ENCODE results near the gene TPRX1.
"Not testable (repeated sequence)": the region's sequence is repeated elsewhere in the genome, so short reads cannot be mapped to it uniquely, and the experiment has no call there.

TPRX1 gene

DNA sequence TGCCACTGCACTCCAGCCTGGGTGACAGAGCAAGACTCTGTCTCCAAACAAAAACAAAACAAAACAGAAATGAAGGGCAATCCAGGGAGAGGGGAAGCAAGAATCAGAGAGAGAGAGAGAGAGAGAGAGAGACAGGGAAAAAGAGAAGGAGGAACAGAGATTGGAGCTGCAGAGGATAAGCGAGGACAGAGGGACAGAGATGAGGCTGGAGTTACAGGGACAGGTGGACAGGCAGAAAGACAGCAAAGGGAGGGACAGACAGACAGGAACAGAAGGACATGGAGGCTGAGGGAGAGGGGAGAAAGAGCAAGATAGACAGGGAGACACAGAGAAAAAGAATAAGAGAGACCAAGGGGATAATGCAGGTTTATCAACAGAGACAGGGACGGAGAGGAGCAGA is 16.1 kb upstream of the TPRX1 start:
- TF ChIP-seq POLR2A (IDR thresholded peaks at IDR 0.05; ENCODE audit: extremely low read depth, insufficient read length) (no peak), MYC (IDR thresholded peaks at IDR 0.05; ENCODE audit: low read depth, low read length) (no peak)
- TF ChIP-seq, protein P1, sequence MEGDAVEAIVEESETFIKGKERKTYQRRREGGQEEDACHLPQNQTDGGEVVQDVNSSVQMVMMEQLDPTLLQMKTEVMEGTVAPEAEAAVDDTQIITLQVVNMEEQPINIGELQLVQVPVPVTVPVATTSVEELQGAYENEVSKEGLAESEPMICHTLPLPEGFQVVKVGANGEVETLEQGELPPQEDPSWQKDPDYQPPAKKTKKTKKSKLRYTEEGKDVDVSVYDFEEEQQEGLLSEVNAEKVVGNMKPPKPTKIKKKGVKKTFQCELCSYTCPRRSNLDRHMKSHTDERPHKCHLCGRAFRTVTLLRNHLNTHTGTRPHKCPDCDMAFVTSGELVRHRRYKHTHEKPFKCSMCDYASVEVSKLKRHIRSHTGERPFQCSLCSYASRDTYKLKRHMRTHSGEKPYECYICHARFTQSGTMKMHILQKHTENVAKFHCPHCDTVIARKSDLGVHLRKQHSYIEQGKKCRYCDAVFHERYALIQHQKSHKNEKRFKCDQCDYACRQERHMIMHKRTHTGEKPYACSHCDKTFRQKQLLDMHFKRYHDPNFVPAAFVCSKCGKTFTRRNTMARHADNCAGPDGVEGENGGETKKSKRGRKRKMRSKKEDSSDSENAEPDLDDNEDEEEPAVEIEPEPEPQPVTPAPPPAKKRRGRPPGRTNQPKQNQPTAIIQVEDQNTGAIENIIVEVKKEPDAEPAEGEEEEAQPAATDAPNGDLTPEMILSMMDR (IDR thresholded peaks at IDR 0.05; ENCODE audit: low read depth, low read length), result no peak
- TF ChIP-seq, protein P2, sequence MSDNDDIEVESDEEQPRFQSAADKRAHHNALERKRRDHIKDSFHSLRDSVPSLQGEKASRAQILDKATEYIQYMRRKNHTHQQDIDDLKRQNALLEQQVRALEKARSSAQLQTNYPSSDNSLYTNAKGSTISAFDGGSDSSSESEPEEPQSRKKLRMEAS (IDR thresholded peaks at IDR 0.05; ENCODE audit: low read depth, low read length), result no peak
- DNase-seq (ENCODE audit: low read depth), result no peak
- H3K4me3 ChIP-seq (ENCODE audit: low read depth, low read length), result no peak overlapping the region

DNA sequence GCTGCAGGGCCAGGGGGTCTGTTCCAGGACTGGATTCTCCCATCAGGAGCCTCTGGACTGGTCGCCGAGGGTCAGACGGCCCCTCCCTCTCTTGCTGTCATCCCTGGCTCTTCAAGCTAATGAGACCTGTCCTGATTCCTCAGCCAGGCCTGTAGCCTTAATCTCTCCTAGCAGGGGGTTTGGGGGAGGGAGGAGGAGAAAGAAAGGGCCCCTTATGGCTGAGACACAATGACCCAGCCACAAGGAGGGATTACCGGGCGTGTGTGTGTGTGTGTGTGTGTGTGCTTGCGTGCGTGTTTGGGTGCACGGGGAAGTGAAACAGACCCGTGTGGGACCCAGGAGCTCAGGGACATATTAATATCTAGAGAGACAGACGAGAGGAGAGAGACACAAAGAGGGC is 15.5 kb upstream of the TPRX1 start:
- no peak overlapping the region for H3K4me3 ChIP-seq (ENCODE audit: low read depth, low read length)

DNA sequence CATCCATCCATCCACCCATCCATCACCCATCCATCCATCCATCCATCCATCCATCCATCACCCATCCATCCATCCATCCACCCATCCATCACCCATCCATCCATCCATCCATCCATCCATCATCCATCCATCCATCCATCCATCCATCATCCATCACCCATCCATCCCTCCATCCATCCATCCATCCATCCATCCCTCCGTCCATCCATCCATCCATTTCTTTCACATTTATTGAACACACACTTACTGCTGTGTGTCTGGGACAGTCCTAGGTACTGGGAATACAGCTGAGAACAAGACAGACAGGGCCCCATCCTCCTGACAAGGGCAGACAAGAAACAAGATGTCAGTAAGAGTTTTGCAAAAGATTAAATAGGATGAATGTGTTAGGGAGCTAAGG is 13.9 kb upstream of the TPRX1 start:
- DNase-seq (ENCODE audit: low read depth); H3K4me3 ChIP-seq (ENCODE audit: low read depth, low read length): not testable (repeated sequence)

More for the DNA sequence above, 15.5 kb upstream of the TPRX1 start:
- no peak for DNase-seq (ENCODE audit: low read depth)
- TF ChIP-seq, protein P2 (IDR thresholded peaks at IDR 0.05; ENCODE audit: low read depth, low read length), result no peak
- TF ChIP-seq MYC (IDR thresholded peaks at IDR 0.05; ENCODE audit: low read depth, low read length) (no peak), POLR2A (IDR thresholded peaks at IDR 0.05; ENCODE audit: extremely low read depth, insufficient read length) (no peak)
- TF ChIP-seq, protein P1 (IDR thresholded peaks at IDR 0.05; ENCODE audit: low read depth, low read length), result no peak

DNA sequence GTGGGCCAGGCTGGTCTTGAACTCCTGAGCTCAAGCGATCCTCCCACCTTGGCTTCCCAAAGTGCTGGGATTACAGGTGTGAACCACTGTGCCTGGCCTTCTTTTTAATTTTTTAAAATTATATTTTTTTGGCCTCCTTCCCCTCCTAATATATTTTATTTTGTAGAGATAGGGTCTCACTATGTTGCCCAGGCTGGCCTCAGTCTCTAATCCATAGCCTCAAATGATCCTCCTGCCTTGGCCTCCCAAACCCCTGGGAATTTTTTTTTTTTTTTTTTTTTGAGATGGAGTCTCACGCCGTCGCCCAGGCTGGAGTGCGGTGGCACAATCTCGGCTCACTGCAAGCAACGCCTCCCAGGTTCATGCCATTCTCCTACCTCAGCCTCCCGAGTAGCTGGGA is 11.9 kb upstream of the TPRX1 start:
- not testable (repeated sequence) for DNase-seq (ENCODE audit: low read depth); H3K4me3 ChIP-seq (ENCODE audit: low read depth, low read length)

DNA sequence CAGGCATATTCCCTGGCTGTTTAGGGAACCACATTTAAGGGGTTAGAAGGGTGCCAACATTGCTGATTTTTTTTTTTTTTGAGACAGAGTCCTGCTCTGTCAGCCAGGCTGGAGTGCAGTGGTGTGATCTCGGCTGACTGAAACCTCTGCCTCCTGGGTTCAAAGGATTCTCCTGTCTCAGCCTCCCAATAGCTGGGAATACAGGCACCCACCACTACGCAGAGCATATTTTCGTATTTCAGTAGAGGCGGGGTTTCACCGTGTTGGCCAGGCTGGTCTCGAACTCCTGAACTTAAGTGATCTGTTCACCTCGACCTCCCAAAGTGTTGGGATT is 9.6 kb upstream of the TPRX1 start:
- H3K4me3 ChIP-seq (ENCODE audit: low read depth, low read length), result no peak overlapping the region
- no peak for DNase-seq (ENCODE audit: low read depth)
- TF ChIP-seq MYC (IDR thresholded peaks at IDR 0.05; ENCODE audit: low read depth, low read length) (no peak), POLR2A (IDR thresholded peaks at IDR 0.05; ENCODE audit: extremely low read depth, insufficient read length) (no peak)
- TF ChIP-seq, protein P1 (IDR thresholded peaks at IDR 0.05; ENCODE audit: low read depth, low read length), result no peak
- TF ChIP-seq, protein P2 (IDR thresholded peaks at IDR 0.05; ENCODE audit: low read depth, low read length), result no peak

DNA sequence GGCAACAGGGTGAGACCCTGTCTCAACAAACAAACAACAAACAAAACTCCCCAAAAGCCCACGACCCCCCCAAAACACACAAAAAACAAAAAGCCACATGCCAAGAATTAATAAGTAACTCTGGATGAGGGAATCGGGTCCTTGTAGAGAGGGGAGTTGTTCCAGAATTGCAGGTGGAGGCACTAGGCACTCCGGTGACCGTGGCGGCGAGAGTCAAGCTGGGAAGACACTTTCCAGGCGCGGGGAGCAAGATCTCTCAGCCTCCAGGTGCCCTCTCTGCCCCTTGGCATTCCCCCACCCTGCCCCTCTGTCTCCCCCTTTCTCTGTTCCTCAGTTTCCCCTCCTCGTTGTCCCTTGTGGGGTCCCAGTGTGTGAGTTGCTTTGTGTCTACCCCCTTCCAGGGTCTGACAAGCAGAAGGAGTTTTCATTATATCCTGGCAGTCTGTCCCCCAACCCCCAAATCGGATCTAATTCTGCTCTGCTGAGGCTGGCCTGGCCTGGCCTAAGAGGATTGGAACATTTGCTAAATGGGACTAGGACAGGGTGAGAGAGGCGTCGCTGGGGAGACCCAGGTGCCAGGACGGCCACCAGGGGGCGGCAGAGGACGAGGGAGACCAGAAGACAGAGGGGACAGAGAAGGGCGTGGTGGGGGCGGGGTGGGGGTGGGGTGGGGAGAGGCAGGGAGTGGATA is 9.1 kb upstream of the TPRX1 start:
- TF ChIP-seq, protein P2 (IDR thresholded peaks at IDR 0.05; ENCODE audit: low read depth, low read length), result no peak
- TF ChIP-seq, protein P1 (IDR thresholded peaks at IDR 0.05; ENCODE audit: low read depth, low read length), result peak; percentile 98
- no peak for TF ChIP-seq MYC (IDR thresholded peaks at IDR 0.05; ENCODE audit: low read depth, low read length)
- no peak overlapping the region for H3K4me3 ChIP-seq (ENCODE audit: low read depth, low read length)
- DNase-seq (ENCODE audit: low read depth), result peak; percentile 93

DNA sequence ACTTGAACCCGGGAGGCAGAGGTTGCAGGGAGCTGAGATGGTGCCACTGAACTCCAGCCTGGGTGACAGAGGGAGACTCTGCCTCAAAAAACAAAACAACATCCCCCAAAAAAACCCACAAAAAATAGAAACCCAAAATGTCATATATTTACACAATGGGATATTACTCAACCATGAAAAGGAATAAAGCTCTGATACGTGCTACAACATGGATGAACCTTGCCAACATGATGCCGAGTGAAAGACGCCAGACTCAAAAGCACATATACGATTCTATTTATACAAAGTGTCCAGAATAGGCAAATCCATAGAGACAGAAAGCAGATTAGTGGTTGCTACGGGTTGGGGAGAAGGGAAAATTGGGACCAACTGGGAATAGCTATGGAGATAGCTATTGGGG is 2.1 kb upstream of the TPRX1 start:
- no peak overlapping the region for H3K4me3 ChIP-seq (ENCODE audit: low read depth, low read length)
- TF ChIP-seq, protein P2 (IDR thresholded peaks at IDR 0.05; ENCODE audit: low read depth, low read length), result no peak
- no peak for TF ChIP-seq MYC (IDR thresholded peaks at IDR 0.05; ENCODE audit: low read depth, low read length)
- TF ChIP-seq, protein P1 (IDR thresholded peaks at IDR 0.05; ENCODE audit: low read depth, low read length), result no peak
- TF ChIP-seq POLR2A (IDR thresholded peaks at IDR 0.05; ENCODE audit: extremely low read depth, insufficient read length), result no peak

More for the DNA sequence above, 2.1 kb upstream of the TPRX1 start:
- no peak for DNase-seq (ENCODE audit: low read depth)
